ENCODE data around the gene FOXF1.

Gene FOXF1

DNA sequence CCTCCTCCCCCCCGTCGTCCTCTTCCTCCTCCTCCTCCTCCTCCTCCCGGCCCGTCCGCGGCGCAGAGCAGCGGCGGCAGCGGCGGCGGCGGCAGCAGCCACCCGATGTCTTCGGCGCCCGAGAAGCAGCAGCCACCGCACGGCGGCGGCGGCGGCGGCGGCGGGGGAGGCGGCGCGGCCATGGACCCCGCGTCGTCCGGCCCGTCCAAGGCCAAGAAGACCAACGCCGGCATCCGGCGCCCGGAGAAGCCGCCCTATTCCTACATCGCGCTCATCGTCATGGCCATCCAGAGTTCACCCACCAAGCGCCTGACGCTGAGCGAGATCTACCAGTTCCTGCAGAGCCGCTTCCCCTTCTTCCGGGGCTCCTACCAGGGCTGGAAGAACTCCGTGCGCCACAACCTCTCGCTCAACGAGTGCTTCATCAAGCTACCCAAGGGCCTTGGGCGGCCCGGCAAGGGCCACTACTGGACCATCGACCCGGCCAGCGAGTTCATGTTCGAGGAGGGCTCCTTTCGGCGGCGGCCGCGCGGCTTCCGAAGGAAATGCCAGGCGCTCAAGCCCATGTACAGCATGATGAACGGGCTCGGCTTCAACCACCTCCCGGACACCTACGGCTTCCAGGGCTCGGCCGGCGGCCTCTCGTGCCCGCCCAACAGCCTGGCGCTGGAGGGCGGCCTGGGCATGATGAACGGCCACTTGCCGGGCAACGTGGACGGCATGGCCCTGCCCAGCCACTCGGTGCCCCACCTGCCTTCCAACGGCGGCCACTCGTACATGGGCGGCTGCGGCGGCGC lies at the start of gene FOXF1:
Gene FOXF1 (plus strand): TSS at position 63 of the 797 bp plus-strand sequence. CDS start 43 bp downstream, at position 106.
- DNase-seq (ENCODE audit: low read depth): no peak

DNA sequence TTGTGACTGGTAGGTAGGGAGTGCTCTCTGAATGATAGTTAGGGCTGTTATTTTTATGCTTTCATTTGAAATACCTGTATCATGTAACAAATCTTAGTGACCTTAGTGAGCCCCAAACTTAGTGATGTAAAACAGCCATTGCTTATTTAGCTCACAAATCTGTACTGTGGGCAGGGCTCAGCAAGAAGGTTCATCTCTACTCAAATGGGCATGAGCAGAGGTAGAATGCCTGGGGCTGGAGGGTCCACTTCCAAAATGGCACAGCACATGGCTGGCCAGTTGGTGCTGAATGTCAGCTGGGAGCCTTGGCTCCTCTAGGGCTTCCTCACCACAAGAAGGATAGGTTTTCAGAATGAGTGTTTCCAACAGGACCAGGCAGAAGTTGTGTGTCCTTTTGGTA lies 49.3 kb upstream of the FOXF1 start:
- DNase-seq (ENCODE audit: low read depth): no peak

DNA sequence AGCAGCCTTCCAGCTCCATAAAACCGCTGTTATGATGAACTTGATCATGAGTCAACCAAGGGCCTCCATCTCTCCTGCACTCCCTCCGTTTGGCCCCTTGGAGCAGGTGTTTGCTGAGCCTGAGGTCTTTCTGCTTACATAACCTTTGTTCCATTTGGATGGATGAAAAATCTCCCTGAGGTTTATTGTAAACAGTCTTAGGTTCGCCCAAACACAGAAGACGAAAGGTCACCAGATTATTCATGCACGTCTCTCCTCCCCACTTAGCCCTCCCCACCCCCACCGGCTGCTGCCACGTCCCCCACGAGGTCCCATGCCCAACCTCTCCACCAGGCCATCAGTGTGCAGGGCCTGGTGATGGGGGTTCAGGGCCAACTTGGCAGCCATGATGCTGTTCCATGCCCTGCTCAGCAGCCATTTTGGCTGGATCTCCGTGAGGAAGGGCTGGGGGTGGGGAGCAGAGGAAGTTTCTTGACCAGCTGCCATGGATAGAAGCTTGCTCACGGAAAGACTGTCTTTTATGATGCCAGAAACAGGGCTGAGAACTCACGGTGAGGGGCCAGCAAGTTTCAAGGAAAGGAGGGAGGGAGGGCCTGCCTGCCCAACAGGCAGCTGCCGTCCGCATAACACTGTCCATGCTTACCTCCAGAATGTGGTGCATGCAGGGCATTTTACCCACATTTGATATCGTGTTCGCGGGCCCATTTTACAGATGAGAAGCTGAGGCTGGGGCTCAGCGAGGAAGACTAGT lies 47.8 kb upstream of the FOXF1 start:
- no peak for DNase-seq (ENCODE audit: low read depth)

DNA sequence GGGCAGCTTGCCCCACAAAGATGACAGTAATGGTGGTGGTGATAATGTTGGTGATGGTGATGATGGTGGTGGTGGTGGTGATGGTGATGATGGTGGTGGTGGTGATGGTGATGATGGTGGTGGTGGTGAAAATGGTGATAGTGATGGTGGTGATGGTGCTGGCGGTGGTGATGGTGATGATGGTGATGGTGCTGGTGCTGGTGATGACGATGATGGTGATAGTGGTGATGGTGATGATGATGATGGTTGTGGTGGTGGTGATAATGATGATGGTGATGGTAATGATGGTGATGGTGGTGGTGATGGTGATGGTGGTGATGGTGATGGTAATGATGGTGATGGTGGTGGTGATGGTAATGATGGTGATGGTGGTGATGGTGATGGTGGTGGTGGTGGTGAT lies 46.3 kb upstream of the FOXF1 start:
- DNase-seq (ENCODE audit: low read depth): no peak

DNA sequence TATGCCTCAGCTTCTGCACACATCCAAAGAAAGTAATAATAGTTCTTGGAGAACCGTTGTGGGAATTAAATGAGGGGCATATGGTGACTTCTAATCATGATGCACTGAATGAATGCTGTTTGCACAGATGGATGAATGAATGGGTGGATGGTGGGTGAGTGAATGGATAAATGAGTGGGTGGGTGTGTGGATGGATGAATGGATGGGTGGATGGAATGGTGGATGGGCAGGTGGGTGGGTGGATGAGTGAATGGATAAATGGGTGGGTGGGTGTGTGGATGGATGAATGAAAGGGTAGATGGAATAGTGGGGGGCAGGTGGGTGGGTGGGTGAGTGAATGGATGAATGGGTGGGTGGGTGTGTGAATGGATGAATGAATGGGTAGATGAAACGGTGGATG lies 44.9 kb upstream of the FOXF1 start:
- DNase-seq (ENCODE audit: low read depth): no peak

DNA sequence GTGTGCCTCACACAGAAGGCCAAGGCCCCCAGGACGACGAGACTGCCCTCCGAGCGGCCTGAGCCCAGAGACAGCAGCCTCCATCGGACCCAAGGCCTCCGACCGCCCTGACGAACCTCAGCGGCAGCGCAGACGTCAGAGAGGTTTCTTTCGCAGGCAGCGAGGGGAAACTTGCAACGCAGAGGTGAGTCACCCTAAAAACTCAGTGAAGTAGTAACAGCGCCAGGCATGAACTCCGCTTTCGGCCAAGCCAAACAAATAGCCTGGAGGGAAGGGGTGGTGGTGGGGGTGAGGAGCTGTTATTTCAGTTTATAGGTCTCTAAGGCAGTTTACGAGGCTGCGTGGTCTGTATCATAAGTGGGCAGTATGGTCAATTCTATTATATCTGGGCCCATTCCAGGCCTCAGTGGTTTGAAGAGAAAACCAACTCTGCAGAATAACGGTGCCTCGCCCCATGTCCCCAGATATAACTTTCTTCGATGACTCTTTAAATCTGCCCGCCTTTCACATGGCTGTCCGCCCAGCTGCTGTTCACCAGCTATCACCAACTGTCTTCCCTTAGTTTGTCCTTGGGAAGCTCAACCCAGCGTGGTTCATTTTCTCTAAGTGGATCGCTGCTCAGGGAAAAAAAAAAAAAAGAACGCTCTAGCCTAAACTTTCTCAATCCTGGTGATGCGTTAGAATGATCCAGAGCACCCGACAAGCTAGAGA lies 43.5 kb upstream of the FOXF1 start:
- DNase-seq (ENCODE audit: low read depth): no peak

DNA sequence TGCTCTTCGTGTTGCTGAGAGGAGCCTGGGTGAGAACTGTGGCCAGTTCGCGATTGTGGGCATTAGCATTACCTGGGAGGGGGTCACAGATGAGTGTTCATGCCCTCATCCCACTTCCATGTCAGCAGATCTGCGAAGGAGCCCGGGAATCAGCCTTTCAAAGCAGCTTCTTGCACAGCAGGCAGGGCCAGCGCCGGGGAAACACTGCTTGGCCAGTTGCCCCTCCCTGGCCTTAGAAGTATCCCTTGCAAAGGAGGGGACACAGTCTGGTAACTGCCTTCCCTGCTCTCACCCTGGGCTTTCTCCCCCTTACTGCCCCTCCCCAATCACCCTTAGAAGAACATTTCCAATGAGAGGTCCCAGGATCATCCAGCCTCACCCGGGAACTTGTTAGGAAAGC lies 42.8 kb upstream of the FOXF1 start:
- DNase-seq (ENCODE audit: low read depth): no peak

DNA sequence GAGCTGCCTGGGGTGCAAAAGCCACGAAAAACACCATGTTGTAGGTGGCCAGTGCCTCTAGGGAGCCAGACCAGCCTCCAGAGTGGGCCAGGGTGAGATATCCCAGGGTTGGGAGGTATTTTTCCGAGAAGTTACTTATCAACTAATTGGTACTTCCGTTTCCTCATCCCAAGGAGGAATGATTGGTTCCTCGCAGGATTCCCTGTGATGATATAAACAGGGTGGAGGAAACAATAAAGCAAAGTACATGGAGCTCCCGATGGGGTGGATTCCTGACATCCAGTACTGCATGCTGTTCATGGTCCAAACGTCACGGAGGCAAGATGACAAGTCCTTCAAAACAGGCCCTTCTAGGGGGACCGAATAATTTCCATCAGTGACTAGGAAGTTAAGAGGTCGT lies 39.4 kb upstream of the FOXF1 start:
- DNase-seq (ENCODE audit: low read depth): no peak

DNA sequence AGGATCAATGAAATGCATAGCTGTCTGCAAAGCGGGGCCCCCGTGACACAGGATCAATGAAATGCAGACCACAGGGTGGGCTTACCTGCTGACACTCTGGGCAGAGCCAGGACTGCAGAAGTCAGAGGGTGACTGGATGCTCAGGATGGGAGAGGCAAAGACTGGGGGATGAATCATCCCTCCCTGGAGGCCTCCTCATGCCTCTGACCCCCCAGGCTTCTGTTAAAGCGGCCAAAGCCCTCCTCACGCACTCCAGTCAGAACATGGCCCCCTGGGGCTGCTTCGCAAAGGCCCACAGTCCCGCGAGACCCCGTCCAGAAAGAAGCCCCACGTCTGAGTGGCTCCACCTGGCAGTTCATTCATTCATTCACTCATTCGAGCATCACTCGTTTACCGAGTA lies 38.4 kb upstream of the FOXF1 start:
- DNase-seq (ENCODE audit: low read depth): no peak

DNA sequence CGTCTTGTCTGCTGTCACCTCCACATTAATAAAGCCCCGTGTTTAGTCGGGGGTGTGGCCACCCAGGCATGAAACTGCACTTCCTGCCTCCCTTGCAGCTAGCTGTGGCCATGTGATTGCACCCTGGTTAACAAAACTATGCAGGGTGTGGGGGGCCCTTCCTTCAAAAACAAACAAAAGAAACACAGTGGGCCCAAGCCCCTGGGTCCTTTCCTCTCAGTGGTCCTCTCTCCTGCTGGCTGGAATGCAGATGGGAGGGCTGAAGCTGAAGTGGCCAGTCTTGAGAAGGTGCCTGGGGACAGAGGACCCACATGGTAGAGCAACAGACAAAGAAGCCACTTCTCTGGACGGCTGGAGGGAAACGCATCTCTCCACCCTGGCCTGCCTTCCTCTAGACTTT lies 38.0 kb upstream of the FOXF1 start:
- no peak for DNase-seq (ENCODE audit: low read depth)

DNA sequence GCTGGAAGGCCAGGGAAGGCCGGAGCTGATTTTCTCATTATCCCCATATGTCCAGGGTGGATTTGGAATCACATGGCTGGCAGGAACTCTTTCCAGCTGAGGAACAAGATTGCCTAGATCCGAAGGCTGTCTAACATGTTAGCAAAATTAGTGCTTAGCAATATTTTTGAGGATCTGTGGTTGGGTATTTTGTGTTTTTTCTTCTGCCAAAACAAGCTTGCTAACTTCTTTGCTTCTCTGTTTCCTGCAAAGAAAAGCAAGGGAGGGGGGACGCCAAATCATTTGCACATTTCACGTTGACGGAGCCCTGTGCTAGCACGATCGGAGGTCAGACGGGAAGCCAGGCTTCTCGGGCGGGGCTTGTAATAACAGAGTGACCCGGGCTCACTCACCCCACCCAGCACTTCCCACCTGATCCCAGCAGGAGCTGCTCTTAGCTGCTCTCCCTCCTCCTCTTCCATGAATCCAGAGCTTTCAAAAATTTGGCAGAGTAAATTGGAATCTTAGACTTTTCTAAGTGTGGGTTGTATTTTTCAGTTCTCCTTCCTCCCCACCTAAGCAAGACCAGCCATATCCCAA lies 33.3 kb upstream of the FOXF1 start:
- DNase-seq (ENCODE audit: low read depth): no peak

DNA sequence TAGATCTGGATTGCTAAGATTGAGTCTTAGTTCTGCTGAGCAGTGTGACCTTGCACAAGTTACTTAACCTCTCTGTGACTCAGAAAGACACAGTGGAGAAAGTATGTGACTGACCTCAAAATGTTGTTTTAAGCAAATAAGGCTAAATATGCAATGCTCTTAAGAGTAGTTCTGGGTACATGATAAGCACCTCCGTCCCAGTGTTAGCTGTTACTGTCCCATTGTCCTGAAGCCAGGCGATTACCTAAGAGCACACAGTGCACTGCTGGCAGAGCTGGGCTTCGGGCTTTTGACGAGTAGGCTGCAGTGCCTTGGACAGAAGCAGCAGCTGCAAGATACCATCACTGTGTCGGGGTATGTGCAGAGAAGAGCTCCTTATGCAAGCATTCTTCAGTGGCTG lies 32.7 kb upstream of the FOXF1 start:
- no peak for DNase-seq (ENCODE audit: low read depth)

DNA sequence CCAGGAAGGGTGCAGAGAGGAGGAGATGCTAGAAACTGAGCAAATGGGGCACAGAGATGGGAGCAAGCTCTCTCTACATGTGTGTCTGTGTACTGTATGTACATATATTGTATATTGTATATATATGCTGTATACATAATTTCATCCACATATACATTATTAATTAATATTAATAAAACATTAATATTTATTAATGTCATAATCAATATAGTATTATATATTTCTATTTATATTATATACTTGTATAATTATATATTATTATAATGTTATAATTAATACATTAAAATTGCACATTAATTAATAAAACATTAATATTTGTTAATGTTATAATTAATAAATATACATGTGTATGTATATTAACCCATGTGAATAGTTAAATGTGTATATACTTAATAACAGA lies 31.5 kb upstream of the FOXF1 start:
- no peak for DNase-seq (ENCODE audit: low read depth)

DNA sequence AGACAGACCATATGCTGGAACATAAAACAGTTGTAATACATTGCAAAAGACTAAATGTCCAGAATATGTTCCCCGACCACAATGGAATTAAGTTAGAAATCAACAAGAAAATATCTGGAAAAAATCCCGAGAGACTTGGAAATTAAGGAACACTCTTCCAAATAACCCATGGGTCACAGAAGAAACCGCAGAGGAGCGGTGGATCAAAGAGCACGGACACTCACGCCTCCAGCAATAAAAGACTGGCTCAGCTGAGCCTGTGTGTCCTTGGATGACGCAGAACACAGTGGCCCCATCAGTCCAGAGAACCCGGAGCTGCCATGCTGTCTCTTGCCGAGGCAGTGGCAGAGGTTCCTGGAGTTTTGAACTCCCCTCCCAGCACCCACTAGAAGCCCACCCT lies 30.9 kb upstream of the FOXF1 start:
- no peak for DNase-seq (ENCODE audit: low read depth)

DNA sequence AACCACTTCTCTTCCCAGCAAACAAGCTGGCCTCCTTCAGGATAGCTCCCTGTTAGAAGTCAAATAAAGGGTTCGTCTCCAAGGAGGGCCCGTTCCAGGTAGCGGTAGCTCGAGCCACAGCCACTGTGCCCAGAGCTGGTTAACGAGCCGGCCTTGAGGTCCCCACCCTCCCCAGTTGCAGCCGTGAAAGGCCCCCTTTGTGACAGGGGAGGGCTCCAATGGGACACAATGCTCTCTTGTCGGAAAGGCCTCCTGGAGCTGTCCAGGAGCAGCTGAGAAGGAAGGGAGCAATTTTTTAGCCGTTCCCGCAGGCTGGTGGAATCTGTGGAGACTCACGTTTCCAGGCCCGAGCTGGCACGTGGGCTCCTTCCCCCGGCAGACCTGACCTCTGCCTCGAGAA lies 29.9 kb upstream of the FOXF1 start:
- no peak for DNase-seq (ENCODE audit: low read depth)

DNA sequence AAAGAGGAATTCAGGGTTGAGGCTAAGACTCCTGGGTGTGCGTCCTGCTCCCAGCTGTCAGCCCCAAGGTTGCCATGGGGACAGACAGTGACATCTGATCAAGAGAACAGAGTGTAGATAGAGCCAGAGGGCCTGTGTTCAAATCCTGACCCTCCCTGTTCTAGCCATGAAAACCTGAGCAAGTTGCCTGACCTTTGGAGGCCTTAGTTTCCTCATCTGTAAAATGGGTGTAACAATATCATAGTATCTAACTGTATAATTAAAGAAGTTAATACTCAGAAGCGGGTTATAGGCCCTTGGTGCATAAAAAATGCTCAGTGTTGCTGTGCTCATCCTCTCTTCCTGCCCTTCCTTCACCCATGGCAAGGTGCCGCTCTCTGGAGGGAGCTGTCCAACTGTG lies 28.7 kb upstream of the FOXF1 start:
- no peak for DNase-seq (ENCODE audit: low read depth)

DNA sequence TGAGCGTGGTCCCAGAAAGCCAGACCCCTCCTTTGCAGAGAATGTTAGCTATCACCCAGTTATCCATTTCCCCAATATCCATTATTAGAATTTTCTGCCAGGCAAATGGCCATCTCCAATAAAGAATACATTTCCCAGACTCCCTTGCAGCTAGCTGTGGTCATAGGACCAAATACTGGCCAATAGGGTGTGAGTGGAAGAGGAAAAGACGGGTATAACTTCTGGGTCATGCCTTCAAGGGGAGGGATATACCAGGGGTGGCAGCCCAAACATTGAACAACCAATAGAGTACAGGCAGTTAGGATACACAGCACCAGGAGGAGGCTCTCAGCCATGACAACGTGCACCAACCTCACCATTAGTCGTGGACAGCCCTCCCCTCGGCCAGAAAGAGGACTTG lies 26.1 kb upstream of the FOXF1 start:
- DNase-seq (ENCODE audit: low read depth): no peak

DNA sequence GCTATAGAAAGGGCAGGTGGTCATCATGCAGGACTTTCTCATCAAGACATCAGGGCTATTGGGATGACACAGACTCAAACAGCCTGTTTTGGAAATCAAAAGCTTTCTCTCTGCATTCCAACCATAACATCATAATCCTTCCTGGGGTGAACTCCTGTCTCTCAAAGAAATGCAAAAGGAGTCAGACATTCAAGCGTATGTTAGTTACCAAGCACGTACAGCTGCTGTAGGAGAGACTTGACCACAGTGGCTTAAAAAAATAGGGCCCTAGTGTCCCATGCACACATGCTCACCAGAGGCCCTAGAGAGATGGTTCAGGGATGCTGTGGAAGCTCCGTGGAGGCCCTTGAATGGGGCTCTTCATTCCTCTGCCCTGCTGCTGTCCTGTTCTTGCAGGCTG lies 24.6 kb upstream of the FOXF1 start:
- no peak for DNase-seq (ENCODE audit: low read depth)

DNA sequence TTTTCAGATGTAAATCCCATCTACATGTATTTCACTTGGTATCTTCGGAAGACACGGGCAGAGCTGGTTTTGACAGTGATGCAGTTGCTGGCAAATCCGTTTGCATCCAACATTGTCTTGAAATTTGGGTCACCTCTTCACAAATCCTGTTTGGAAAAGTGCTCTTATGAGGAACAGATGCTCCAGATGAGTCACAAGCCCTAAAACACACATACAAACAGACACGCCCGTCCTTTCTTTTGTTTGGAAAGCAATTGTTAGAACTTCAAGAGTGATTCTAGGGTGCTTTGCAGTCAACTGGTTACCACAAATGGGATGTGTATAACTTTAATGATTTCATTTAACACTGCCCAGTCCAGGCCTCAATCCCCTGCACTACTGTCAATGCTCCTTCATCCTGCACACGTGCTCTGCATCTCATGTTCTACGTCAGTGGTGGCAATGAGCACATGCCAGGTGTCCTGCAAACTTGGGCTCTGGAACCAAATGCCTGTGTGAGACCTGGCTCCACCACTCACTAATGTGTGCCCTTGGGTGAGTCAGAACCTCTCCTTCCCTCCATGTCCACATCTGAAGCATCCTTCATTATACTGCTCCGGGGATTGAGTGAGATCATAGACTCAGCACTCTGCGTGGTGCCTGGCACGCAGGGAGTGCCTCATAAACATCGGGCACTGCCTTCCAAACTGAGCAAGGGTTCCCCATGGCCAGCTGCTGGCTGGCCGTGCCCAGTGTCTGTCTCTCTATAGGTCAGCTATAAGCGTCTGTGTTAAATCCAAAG lies 19.3 kb upstream of the FOXF1 start:
- DNase-seq (ENCODE audit: low read depth): no peak

DNA sequence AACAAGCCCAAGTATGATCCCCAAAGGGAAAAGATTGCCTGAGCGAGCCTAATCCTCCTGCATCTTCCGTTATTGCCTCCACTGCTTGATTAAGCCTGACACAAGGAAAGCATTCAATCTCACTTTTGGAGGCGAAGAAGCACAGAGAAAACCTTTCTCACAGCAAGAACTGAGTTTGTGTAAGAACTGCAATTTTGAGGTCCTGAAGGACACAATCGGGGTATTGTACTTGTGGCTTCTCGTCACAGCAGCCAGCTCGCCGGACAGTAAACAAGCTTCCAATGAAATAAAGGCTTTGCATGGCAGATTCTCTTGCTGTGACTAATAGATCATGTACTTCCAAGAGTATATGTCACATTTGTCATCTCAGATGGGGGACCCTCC lies 18.7 kb upstream of the FOXF1 start:
- DNase-seq (ENCODE audit: low read depth): no peak

DNA sequence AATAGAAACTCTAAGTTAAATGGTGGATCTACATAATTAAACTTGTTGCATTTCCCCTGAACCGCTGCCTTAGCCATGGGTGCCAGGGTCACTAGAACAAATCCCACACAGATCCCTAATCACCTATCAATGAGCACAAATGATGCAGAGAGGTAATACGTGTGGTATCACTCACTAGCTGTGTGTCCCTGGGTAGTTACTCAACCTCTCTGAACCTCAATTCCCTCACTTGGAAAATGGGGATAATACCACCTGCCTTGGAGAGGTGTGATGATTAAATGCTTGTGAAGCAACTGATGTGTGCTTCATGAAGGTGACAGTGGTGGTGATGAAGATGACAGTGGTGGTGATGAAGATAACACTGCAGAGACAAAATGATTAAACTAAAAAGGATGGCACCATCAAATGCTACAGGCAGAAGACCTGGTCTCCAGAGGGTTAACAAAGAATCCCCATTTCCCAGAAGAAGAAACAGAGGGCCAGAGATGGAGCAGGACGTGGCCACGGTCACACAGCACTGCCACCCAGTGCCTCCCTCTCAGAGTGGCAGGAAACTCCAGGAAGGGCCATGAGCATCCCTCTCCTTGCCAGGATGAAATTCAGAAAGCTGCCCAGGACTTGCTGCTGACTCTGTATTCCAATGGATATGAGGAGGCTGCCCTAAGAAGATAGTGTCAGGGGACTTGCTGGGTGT lies 17.9 kb upstream of the FOXF1 start:
- DNase-seq (ENCODE audit: low read depth): no peak
